HEK293 (cell line): ENCODE results near the gene CTCFL.

Experiments used
- CTCF ChIP-seq: fragments of 450-650 bp; formaldehyde crosslinking; IDR thresholded peaks from 2 replicates; pipeline ENCODE4 v1.5.1; 2016; ENCODE audit warnings: missing biosample characterization, missing genetic modification characterization
- ZNF133 ChIP-seq: fragments of 450-650 bp; formaldehyde crosslinking; IDR thresholded peaks from 2 replicates; pipeline ENCODE4 v1.5.1; 2016; ENCODE audit warnings: missing biosample characterization, missing genetic modification characterization

- TF ChIP-seq ZNF133, result no peak
- no peak for TF ChIP-seq CTCF
These were observed 32.0 kb upstream of the CTCFL start for GRCh38 chr20:57556980-57557274.
